ENCODE data around the gene PARD3B.

DNA sequence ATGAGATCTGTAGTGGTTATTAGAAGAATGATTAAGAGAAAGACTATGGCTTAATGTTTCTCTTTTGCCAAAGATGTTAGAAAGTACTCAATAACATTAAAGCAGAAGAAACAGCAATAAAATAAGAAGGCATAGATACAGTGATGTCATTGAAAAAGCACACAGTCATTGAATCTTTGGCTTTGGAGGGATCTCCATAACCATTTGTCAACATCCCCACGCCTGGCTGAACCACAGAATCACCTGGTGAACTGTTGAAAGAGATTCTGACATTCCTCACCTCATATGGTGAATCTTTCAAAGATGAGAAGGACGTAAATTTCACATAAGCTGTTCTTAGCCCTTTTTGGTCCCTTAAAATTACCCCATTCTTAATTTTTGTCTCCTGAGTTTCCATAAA lies 812.5 kb downstream of the PARD3B start:
- TF ChIP-seq, protein P1, sequence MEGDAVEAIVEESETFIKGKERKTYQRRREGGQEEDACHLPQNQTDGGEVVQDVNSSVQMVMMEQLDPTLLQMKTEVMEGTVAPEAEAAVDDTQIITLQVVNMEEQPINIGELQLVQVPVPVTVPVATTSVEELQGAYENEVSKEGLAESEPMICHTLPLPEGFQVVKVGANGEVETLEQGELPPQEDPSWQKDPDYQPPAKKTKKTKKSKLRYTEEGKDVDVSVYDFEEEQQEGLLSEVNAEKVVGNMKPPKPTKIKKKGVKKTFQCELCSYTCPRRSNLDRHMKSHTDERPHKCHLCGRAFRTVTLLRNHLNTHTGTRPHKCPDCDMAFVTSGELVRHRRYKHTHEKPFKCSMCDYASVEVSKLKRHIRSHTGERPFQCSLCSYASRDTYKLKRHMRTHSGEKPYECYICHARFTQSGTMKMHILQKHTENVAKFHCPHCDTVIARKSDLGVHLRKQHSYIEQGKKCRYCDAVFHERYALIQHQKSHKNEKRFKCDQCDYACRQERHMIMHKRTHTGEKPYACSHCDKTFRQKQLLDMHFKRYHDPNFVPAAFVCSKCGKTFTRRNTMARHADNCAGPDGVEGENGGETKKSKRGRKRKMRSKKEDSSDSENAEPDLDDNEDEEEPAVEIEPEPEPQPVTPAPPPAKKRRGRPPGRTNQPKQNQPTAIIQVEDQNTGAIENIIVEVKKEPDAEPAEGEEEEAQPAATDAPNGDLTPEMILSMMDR (IDR thresholded peaks at IDR 0.05; ENCODE audit: low read length), result no peak
- no peak for TF ChIP-seq EZH2phosphoT487 (IDR thresholded peaks at IDR 0.05; ENCODE audit: low read length)
- no peak for TF ChIP-seq EZH2 (optimal IDR thresholded peaks at IDR 0.05; ENCODE audit: low read depth, low read length)

Measured in MM.1S (cell line).